CD14-positive monocyte (primary cell): ENCODE measurements around the gene METAP1D. TPM values are rescaled to one million over a fixed set of nuclear protein-coding genes. Genes with fewer than 3 reads are reported as not detected.
A peak's percentile ranks its signal among the peaks of the same experiment; 100 is the strongest.

ENCODE experiments used
- DNase-seq, 3 donors: peaks; one replicate each; pipeline ENCODE4 v3.0.0-alpha.2; 2011 to 2022
- H2AFZ ChIP-seq: 2 replicates; pipeline ENCODE4 v1.6.0; 2012; ENCODE audit warnings: mild to moderate bottlenecking, low read depth, low read length, inconsistent platforms; ENCODE audit not compliant: insufficient read depth, poor library complexity, severe bottlenecking
- H3K27ac ChIP-seq, 2 donors: 1 replicate in 1 of 2; 2 replicates in 1 of 2; pipeline ENCODE4 v1.5.1; 2012 to 2013; ENCODE audit warnings: low read length in 2 of 2, control low read depth in 1 of 2, inconsistent platforms in 1 of 2, low read depth in 1 of 2, mild to moderate bottlenecking in 1 of 2
- H3K27me3 ChIP-seq, 2 donors: one replicate each; pipeline versions ENCODE4 v1.6.0 to v1.6.1; 2011 to 2013; ENCODE audit warnings: low read length in 2 of 2; ENCODE audit not compliant: control insufficient read depth in 2 of 2, insufficient read depth in 2 of 2
- H3K36me3 ChIP-seq, 2 donors: replicated peaks in 1 of 2; 1 replicate in 1 of 2; 2 replicates in 1 of 2; pipeline versions ENCODE4 v1.5.1 to v1.6.1; 2012 to 2013; ENCODE audit warnings: low read length in 2 of 2, control low read depth in 1 of 2, inconsistent platforms in 1 of 2, mild to moderate bottlenecking in 1 of 2; ENCODE audit not compliant: insufficient read depth in 2 of 2, control insufficient read depth in 1 of 2
- H3K4me1 ChIP-seq, 2 donors: 1 replicate in 1 of 2; 2 replicates in 1 of 2; pipeline versions ENCODE4 v1.5.1 to v1.6.1; 2012 to 2013; ENCODE audit warnings: low read length in 2 of 2, control low read depth in 1 of 2, inconsistent platforms in 1 of 2, mild to moderate bottlenecking in 1 of 2, moderate library complexity in 1 of 2; ENCODE audit not compliant: insufficient read depth in 2 of 2, control insufficient read depth in 1 of 2
- H3K4me2 ChIP-seq: replicated peaks from 2 replicates; pipeline ENCODE3; 2012; ENCODE audit warnings: low read length, moderate library complexity, mild to moderate bottlenecking; ENCODE audit not compliant: poor library complexity, severe bottlenecking; ENCODE audit errors: extremely low read depth
- H3K4me3 ChIP-seq, 3 experiments: fragments of 200-600 bp in 1 of 3; sonication (generic) in 1 of 3; replicated peaks in 1 of 3; 1 replicate in 2 of 3; 2 replicates in 1 of 3; pipeline ENCODE4 v1.5.1; 2011 to 2013; ENCODE audit warnings: low read length in 3 of 3, mild to moderate bottlenecking in 3 of 3, control low read depth in 2 of 3, low read depth in 2 of 3, inconsistent platforms in 1 of 3, moderate library complexity in 1 of 3
- H3K79me2 ChIP-seq: 2 replicates; pipeline ENCODE4 v1.6.0; 2012; ENCODE audit warnings: mild to moderate bottlenecking, control low read depth, inconsistent platforms, low read length, moderate library complexity; ENCODE audit not compliant: insufficient read depth
- H3K9ac ChIP-seq: 2 replicates; pipeline ENCODE4 v1.6.0; 2017; ENCODE audit warnings: low read length, mild to moderate bottlenecking; ENCODE audit not compliant: insufficient read depth, poor library complexity, severe bottlenecking
- H3K9me3 ChIP-seq, 2 donors: replicated peaks in 1 of 2; 1 replicate in 1 of 2; 2 replicates in 1 of 2; pipeline versions ENCODE4 v1.5.1 to v1.6.1; 2012 to 2013; ENCODE audit warnings: low read length in 2 of 2, control low read depth in 1 of 2; ENCODE audit not compliant: control insufficient read depth in 1 of 2, insufficient read depth in 1 of 2
- H4K20me1 ChIP-seq: 2 replicates; pipeline ENCODE4 v1.6.0; 2012; ENCODE audit warnings: mild to moderate bottlenecking, low read length, control low read depth, moderate library complexity; ENCODE audit not compliant: insufficient read depth
- H3K27ac Mint-ChIP-seq, 7 donors: one replicate each; pipeline ENCODE4 v1.8.0; 2020; ENCODE audit warnings: mild to moderate bottlenecking in 7 of 7, mixed read lengths in 7 of 7, moderate library complexity in 6 of 7, inconsistent platforms in 2 of 7
- H3K27me3 Mint-ChIP-seq, 3 donors: one replicate each; pipeline ENCODE4 v1.8.0; 2021 to 2022; ENCODE audit warnings: low read depth in 3 of 3, mild to moderate bottlenecking in 3 of 3, mixed read lengths in 3 of 3, moderate library complexity in 3 of 3, inconsistent platforms in 1 of 3
- H3K36me3 Mint-ChIP-seq, 2 donors: one replicate each; pipeline ENCODE4 v1.8.0; 2020; ENCODE audit warnings: mixed read lengths in 2 of 2, inconsistent platforms in 1 of 2, mild to moderate bottlenecking in 1 of 2
- H3K4me1 Mint-ChIP-seq: one replicate; pipeline ENCODE4 v1.8.0; 2020; ENCODE audit warnings: mild to moderate bottlenecking, mixed read lengths
- H3K4me3 Mint-ChIP-seq, 2 donors: one replicate each; pipeline ENCODE4 v1.8.0; 2020; ENCODE audit warnings: mild to moderate bottlenecking in 2 of 2, mixed read lengths in 2 of 2, moderate library complexity in 1 of 2
- H3K9me3 Mint-ChIP-seq, 7 donors: one replicate each; pipeline ENCODE4 v1.8.0; 2020 to 2022; ENCODE audit warnings: mixed read lengths in 7 of 7, mild to moderate bottlenecking in 6 of 7, moderate library complexity in 6 of 7, inconsistent platforms in 2 of 7
- CTCF ChIP-seq: fragments of 200-600 bp; IDR thresholded peaks from one replicate; pipeline ENCODE4 v1.8.0; 2022; ENCODE audit warnings: antibody characterized with exemption, mild to moderate bottlenecking
- WGBS: methylation state at CpG from one replicate; pipeline ENCODE4 v1.1.5; 2013; ENCODE audit warnings: missing lambda C conversion rate; ENCODE audit not compliant: insufficient coverage; 5-methylcytosine and 5-hydroxymethylcytosine counted together
- intact Hi-C, 2 donors: fragments of 100-400 bp; cut with micrococcal nuclease; formaldehyde crosslinking; loops; one replicate each; pipeline versions ENCODE4 v1.15.0 to v1.15.1; 2023
- polyA plus RNA-seq, 3 donors: library from polyadenylated mRNA; depleted of rRNA in 1 of 3; unstranded in 2 of 3; stranded (reverse) in 1 of 3; fragments of 300-500 nt in 2 of 3; fragments of >200 nt in 1 of 3; fragmentation: Illumina TruSeq in 2 of 3; gene quantifications; 1 replicate in 2 of 3; 2 replicates in 1 of 3; pipeline ENCODE4 v1.2.3, GENCODE V29; 2012 to 2021

Gene METAP1D
- polyA plus RNA-seq, 3 donors: 0.37 to 1.7 (median 0.41) TPM

- Mint-ChIP-seq H3K27ac (no peak overlapping the region), H3K4me1 (peaks cover 60% of the 10 kb centered on the region), H3K9me3 (peaks cover 0 to 58% (median 37%) of the 10 kb centered on the region in 7 donors), H3K36me3 (peaks cover 13 to 19% of the 10 kb centered on the region in 2 donors), H3K27me3 (peaks cover 83 to 89% (median 83%) of the 10 kb centered on the region in 3 donors), H3K4me3 (peak overlapping the region in 1 of 2 donors; percentile 96)
- no peaks in the 10 kb centered on the region for H3K79me2 ChIP-seq
- H3K27ac ChIP-seq: no peak overlapping the region
- WGBS: 10% methylated on average over 28 of the region's 36 CpGs
- H3K9me3 ChIP-seq: peaks cover 13 to 47% of the 10 kb centered on the region in 2 donors
- no peak overlapping the region for H3K4me2 ChIP-seq
- no peak overlapping the region for H2AFZ ChIP-seq
- peaks cover 10% of the 10 kb centered on the region for H4K20me1 ChIP-seq
- no peak for DNase-seq
- H3K4me3 ChIP-seq: no peak overlapping the region
- no peak for TF ChIP-seq CTCF
- peaks cover 67 to 92% of the 10 kb centered on the region in 2 donors for H3K27me3 ChIP-seq
- intact Hi-C loops: loop anchor here in 1 of 2 donors (2.0 kb wide), 1 partner anchor 13 kb away; no protein-coding TSS in a partner anchor
- no peaks in the 10 kb centered on the region for H3K36me3 ChIP-seq
- H3K9ac ChIP-seq: no peak overlapping the region
- peaks cover 60 to 62% of the 10 kb centered on the region in 2 donors for H3K4me1 ChIP-seq
These were observed 81.7 kb downstream of the METAP1D start for GRCh38 chr2:172081221-172082022.

- Histone ChIP-seq H3K9me3 (peaks cover 20 to 56% of the 10 kb centered on the region in 2 donors), H3K27ac (no peak overlapping the region), H3K79me2 (no peaks in the 10 kb centered on the region), H3K27me3 (peaks cover 74 to 96% of the 10 kb centered on the region in 2 donors), H3K4me2 (no peak overlapping the region), H4K20me1 (peaks cover 16% of the 10 kb centered on the region), H3K9ac (no peak overlapping the region), H3K4me1 (peaks cover 69 to 71% of the 10 kb centered on the region in 2 donors), H3K4me3 (no peak overlapping the region), H2AFZ (no peak overlapping the region), H3K36me3 (no peaks in the 10 kb centered on the region)
- Mint-ChIP-seq H3K36me3 (peaks cover 13 to 25% of the 10 kb centered on the region in 2 donors), H3K27me3 (peaks cover 91 to 93% (median 92%) of the 10 kb centered on the region in 3 donors), H3K27ac (no peak overlapping the region), H3K4me3 (peak overlapping the region in 1 of 2 donors; percentile 91), H3K9me3 (peaks cover 0 to 67% (median 42%) of the 10 kb centered on the region in 7 donors), H3K4me1 (peaks cover 69% of the 10 kb centered on the region)
- DNase-seq: no peak
- intact Hi-C loops: no loop called here
- TF ChIP-seq CTCF: no peak
- 10% methylated on average over 6 of the region's 14 CpGs for whole genome bisulfite sequencing
These were observed 82.6 kb downstream of the METAP1D start for GRCh38 chr2:172082105-172082943.
